NT2/D1 (cell line): ENCODE results near the gene NCBP2L.

Experiments
- SUZ12 ChIP-seq: IDR thresholded peaks from 2 replicates; pipeline ENCODE4 v1.6.1; 2011; ENCODE audit not compliant: insufficient read length, insufficient read depth; ENCODE audit errors: extremely low read depth
- YY1 ChIP-seq: IDR thresholded peaks from 2 replicates; pipeline ENCODE4 v1.6.1; 2011; ENCODE audit not compliant: insufficient read length, insufficient read depth
- ZNF274 ChIP-seq: IDR thresholded peaks from 2 replicates; pipeline ENCODE4 v1.6.1; 2011; ENCODE audit warnings: mild to moderate bottlenecking, low read depth, low read length

DNA sequence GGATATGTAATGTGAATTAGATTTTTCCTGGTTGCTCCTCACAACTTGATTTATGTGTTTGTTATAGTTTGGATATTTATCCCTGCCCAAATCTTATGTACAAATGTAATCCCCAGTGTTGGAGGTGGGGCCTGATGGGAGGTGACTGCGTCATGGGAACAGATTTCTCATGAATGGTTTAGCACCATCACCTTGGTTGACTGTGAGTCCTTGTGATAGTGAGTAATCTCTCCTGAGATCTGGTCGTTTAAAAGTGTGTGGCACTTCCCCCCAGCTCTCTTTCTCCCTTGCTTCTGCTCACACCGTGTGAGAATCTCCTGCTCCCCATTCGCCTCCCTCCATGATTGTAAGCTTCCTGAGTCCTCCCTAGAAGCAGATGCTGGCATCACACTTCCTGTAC is 50.3 kb downstream of the NCBP2L start:
- TF ChIP-seq YY1 (no peak), SUZ12 (no peak), ZNF274 (no peak)
